AG10803 (cell line): ENCODE measurements around the gene SNAI3.

Source experiments
- DNase-seq: peaks from one replicate; pipeline ENCODE4 v3.0.0; 2010; ENCODE audit warnings: low read depth
- H3K4me3 ChIP-seq: 2 replicates; pipeline ENCODE4 v1.5.1; 2011; ENCODE audit warnings: mild to moderate bottlenecking, low read length, control low read depth
- TF ChIP-seq, protein P1 (sequence below): conservative IDR thresholded peaks from 2 replicates; pipeline ENCODE4 v1.5.1; 2011; ENCODE audit warnings: mild to moderate bottlenecking, low read length, control low read depth, inconsistent platforms

Gene SNAI3

DNA sequence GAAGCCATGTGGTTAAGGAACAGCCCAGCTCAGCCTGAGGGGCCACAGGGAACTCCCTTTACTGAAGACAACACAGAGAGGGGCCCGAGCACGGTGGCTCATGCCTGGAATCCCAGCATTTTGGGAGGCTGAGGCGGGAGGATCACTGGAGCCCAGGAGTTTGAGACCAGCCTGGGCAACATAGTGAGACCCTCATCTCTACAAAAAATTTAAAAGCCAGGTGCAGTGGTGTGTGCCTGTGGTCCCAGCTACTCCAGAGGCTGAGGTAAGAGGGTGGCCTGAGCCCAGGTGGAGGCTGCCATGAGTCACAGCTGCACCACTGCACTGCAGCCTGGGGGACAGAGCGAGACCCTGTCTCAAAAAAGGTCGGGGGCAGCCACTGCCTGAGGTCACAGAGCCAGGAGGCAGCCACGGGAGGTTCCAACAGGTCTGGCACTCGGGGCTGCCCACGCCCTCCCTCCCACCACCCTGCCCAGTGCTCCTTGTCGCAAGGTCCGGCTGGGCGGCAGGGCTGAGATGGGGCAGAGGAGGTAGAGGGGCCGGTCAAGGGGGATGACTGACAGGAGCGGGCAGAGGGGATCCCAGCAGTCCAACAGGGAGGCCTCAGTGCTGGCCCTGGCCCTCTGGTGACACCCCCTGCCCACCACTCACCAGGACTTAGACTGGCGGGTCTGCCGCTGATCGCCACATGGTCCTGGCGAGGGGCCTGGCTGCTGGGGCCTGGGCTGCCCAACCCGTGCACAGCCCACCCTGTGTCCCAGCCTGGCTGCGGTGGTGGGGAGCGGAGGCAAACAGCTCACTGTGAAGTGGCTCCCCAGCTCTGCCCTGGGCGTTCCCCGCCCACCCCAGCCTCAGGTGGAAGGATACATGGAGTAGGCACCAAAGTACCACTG is 38.9 kb downstream of the SNAI3 start:
- TF ChIP-seq, protein P1, sequence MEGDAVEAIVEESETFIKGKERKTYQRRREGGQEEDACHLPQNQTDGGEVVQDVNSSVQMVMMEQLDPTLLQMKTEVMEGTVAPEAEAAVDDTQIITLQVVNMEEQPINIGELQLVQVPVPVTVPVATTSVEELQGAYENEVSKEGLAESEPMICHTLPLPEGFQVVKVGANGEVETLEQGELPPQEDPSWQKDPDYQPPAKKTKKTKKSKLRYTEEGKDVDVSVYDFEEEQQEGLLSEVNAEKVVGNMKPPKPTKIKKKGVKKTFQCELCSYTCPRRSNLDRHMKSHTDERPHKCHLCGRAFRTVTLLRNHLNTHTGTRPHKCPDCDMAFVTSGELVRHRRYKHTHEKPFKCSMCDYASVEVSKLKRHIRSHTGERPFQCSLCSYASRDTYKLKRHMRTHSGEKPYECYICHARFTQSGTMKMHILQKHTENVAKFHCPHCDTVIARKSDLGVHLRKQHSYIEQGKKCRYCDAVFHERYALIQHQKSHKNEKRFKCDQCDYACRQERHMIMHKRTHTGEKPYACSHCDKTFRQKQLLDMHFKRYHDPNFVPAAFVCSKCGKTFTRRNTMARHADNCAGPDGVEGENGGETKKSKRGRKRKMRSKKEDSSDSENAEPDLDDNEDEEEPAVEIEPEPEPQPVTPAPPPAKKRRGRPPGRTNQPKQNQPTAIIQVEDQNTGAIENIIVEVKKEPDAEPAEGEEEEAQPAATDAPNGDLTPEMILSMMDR = no peak
- no peak for DNase-seq

DNA sequence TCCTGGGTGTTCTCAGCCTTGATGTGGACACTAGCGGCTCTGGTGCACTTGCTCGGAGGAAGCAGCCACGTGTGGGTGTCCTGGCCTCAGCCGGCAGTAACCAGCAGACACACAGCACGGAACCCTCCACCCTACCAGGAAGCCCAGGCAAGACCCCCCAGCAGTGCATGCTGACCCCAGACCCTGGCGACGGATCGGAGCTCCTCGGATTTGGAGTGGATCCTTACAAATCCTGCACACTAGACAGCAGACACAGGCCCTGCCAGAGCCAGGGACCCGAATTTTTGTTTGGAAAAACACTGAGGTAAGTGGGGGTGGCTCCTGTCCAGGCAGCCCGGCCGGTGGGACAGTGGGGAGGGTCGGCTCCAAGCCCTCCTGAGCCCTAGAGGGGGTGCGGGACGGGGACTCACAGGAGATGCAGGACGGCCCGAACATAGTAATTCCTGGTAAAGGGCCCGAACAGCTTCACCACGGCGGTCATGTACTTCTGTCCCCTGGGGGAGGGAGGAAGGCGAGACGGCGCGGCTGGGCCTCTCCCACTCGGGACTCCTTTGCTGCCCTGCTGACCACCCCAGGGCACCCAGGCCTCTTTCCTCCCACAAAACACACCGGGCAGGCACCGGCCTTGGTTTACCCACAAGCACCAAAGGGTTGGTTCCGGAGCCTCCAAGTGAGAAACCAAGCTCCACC is 39.8 kb downstream of the SNAI3 start:
- DNase-seq = no peak
- H3K4me3 ChIP-seq = no peak overlapping the region
- TF ChIP-seq, protein P1 = no peak

More for the DNA sequence above, 38.9 kb downstream of the SNAI3 start:
- H3K4me3 ChIP-seq = no peak overlapping the region

DNA sequence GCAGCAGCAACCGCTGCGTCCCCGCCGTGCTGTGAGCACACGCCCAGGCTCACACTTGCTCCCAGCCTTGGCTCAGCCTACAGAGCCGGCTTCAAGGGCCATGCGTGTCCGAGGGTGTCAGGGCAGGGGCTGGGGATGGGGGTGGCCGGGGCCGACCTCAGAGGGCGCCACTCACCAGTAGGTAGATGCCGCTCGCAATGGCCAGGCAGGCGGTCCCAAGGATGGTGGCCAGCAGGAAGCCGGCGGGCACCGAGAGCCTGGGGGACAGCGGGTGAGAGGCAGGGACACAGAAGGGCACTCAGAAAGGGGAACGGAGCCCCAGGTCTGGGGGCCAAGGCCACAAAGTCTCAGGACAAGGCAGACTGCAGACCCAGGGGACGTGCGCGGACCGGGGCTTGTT is 40.4 kb downstream of the SNAI3 start:
- TF ChIP-seq, protein P1 = no peak
- H3K4me3 ChIP-seq = no peak overlapping the region
- DNase-seq = no peak

DNA sequence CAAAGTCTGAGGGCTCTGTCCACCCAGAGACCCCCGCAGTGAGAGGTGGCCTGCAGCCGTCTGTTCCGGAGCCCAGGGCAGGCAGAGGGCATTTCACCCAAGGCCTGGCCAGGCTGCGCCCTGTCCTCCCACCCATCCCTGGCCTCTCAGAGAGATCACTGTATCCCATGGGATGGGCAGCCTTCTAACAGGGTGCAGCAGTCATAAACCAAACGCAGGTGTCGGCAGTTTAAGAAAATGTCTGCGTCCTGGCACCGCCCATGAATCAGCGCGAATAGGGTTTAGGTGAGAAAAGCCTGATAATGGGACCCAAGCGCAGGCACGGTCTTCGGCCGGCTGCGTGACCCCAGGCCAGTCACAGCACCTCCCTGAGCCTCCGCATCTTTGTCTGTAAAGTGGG is 40.9 kb downstream of the SNAI3 start:
- DNase-seq = no peak
- TF ChIP-seq, protein P1 = no peak
- no peak overlapping the region for H3K4me3 ChIP-seq

DNA sequence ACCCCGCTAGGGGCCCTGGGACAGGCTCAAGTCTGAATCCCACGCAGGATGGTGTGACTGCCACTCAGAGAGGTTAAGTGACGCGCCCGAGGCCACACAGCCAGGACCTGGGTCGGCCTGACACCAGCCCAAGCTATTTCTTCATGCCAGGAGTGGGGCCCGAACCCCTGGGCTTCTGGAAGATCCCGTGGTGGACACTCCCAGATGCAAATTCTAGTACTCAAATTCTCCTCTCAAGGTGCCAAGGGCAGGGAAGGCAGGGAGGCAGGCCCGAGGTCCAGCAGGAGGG is 42.7 kb downstream of the SNAI3 start:
- TF ChIP-seq, protein P1 = no peak
- no peak overlapping the region for H3K4me3 ChIP-seq
- DNase-seq = no peak

DNA sequence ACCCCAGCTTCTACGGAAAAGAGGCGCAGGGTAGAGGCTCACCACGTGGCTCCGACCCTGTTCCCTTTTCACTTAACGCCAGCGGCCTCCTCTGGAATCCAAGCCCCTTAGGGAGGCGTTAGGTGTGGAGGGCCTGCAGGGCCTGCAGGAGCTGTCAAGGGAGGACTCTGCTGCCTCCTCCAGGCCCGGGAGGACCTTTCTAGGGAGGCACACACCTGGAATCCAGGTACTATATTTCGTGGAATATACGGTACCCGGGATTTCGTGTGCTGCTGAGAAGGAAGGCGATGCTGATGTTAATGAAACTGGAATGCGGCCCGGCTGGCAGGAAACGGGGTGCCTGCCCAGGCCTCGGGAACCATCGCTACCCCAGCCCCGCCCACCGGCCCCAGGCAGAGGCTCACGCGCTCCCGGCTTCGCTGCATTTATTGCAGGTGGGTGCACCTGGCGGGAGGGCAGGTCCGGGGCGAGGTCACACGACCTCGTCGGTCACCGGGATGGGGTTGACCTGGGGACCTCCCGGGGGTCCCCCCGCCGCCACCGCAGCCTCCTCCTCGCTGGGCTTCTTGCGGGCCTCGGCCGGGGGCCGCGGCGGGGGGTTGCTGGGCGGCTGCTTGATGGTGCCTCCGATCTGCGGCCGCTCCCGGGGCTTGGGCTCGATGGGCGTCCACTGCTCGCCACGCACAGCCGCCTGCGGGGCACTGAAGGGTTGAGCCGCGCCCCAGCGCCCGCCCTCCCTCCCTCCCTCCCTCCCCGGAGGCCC is 43.2 kb downstream of the SNAI3 start:
- TF ChIP-seq, protein P1 = no peak
- no peak for DNase-seq
- no peak overlapping the region for H3K4me3 ChIP-seq
